Liver (tissue), 9 donors: ENCODE measurements around the gene NR2E1. TPM values are rescaled to one million over a fixed set of nuclear protein-coding genes. Genes with fewer than 3 reads are reported as not detected.

ENCODE experiments used
- DNase-seq: peaks from one replicate; pipeline ENCODE4 v3.0.0-alpha.2; 2017; ENCODE audit warnings: low spot score
- H3K27ac ChIP-seq, 2 donors: one replicate each; pipeline ENCODE4 v1.7.0; 2013; ENCODE audit warnings: inconsistent platforms in 2 of 2, low read length in 2 of 2, control low read depth in 1 of 2, low read depth in 1 of 2, mild to moderate bottlenecking in 1 of 2
- H3K27me3 ChIP-seq, 4 donors: one replicate each; pipeline versions ENCODE4 v1.6.1 to v1.7.0; 2013; ENCODE audit warnings: low read length in 3 of 4, inconsistent platforms in 1 of 4, mild to moderate bottlenecking in 1 of 4, moderate library complexity in 1 of 4; ENCODE audit not compliant: control insufficient read depth in 4 of 4, insufficient read depth in 4 of 4
- H3K36me3 ChIP-seq, 4 donors: one replicate each; pipeline versions ENCODE4 v1.6.1 to v1.7.0; 2013; ENCODE audit warnings: low read length in 3 of 4, mild to moderate bottlenecking in 3 of 4, low read depth in 1 of 4, moderate library complexity in 1 of 4; ENCODE audit not compliant: control insufficient read depth in 4 of 4, insufficient read depth in 3 of 4
- H3K4me1 ChIP-seq, 4 donors: one replicate each; pipeline versions ENCODE4 v1.6.1 to v1.7.0; 2013; ENCODE audit warnings: low read length in 3 of 4, mild to moderate bottlenecking in 3 of 4, moderate library complexity in 1 of 4; ENCODE audit not compliant: control insufficient read depth in 4 of 4, insufficient read depth in 4 of 4
- H3K4me3 ChIP-seq, 3 donors: one replicate each; pipeline versions ENCODE4 v1.6.1 to v1.7.0; 2013; ENCODE audit warnings: low read length in 3 of 3, control low read depth in 1 of 3, low read depth in 1 of 3, mild to moderate bottlenecking in 1 of 3
- H3K9ac ChIP-seq, 2 donors: one replicate each; pipeline ENCODE4 v1.7.0; 2013; ENCODE audit warnings: low read length in 2 of 2, mild to moderate bottlenecking in 2 of 2, moderate library complexity in 2 of 2, control low read depth in 1 of 2, low read depth in 1 of 2
- H3K9me3 ChIP-seq, 4 donors: one replicate each; pipeline versions ENCODE4 v1.6.1 to v1.7.0; 2013; ENCODE audit warnings: low read length in 3 of 4; ENCODE audit not compliant: control insufficient read depth in 4 of 4
- CTCF ChIP-seq: fragments of 150-350 bp; IDR thresholded peaks from 2 replicates; pipeline ENCODE4 v1.5.1; 2017; ENCODE audit warnings: improper control_type of control experiment, low read depth, low read length; ENCODE audit not compliant: missing input control
- EGR1 ChIP-seq, 2 donors: IDR thresholded peaks; 2 replicates each; pipeline ENCODE4 v1.6.1; 2016 to 2018; ENCODE audit warnings: antibody characterized with exemption in 2 of 2, low read depth in 2 of 2
- FOXA1 ChIP-seq: IDR thresholded peaks from 2 replicates; pipeline ENCODE4 v1.6.1; 2016; ENCODE audit warnings: antibody characterized with exemption
- FOXA2 ChIP-seq: IDR thresholded peaks from 2 replicates; pipeline ENCODE4 v1.6.1; 2016; ENCODE audit warnings: antibody characterized with exemption
- GABPA ChIP-seq, 2 donors: IDR thresholded peaks in 1 of 2; conservative IDR thresholded peaks in 1 of 2; 2 replicates each; pipeline ENCODE4 v1.6.1; 2016; ENCODE audit warnings: antibody characterized with exemption in 2 of 2, mild to moderate bottlenecking in 1 of 2, moderate library complexity in 1 of 2
- HNF4A ChIP-seq, 2 donors: conservative IDR thresholded peaks; 2 replicates each; pipeline ENCODE4 v1.6.1; 2016; ENCODE audit warnings: antibody characterized with exemption in 2 of 2, mild to moderate bottlenecking in 2 of 2
- HNF4G ChIP-seq: IDR thresholded peaks from 2 replicates; pipeline ENCODE4 v1.6.1; 2016; ENCODE audit warnings: antibody characterized with exemption
- JUND ChIP-seq, 2 donors: IDR thresholded peaks; 2 replicates each; pipeline ENCODE4 v1.6.1; 2016; ENCODE audit warnings: antibody characterized with exemption in 2 of 2
- NR2F2 ChIP-seq: IDR thresholded peaks from 2 replicates; pipeline ENCODE4 v1.6.1; 2016; ENCODE audit warnings: antibody characterized with exemption
- SP1 ChIP-seq: IDR thresholded peaks from 2 replicates; pipeline ENCODE4 v1.6.1; 2018; ENCODE audit warnings: antibody characterized with exemption, mild to moderate bottlenecking
- TAF1 ChIP-seq: conservative IDR thresholded peaks from 2 replicates; pipeline ENCODE4 v1.6.1; 2016; ENCODE audit warnings: antibody characterized with exemption, mild to moderate bottlenecking
- YY1 ChIP-seq: IDR thresholded peaks from 2 replicates; pipeline ENCODE4 v1.6.1; 2016; ENCODE audit warnings: antibody characterized with exemption, mild to moderate bottlenecking
- ZBTB33 ChIP-seq: IDR thresholded peaks from 2 replicates; pipeline ENCODE4 v1.6.1; 2016; ENCODE audit warnings: antibody characterized with exemption
- WGBS: extraction: QIAGEN DNeasy Blood & Tissue Kit; methylation state at CpG from one replicate; pipeline ENCODE4 v1.1.7; 2013; 5-methylcytosine and 5-hydroxymethylcytosine counted together
- polyA plus RNA-seq, 2 donors: library from polyadenylated mRNA; stranded (reverse) in 1 of 2; unstranded in 1 of 2; fragments of 200-250 nt in 1 of 2; fragments of >200 nt in 1 of 2; fragmentation: Nextera tagmentation in 1 of 2; extraction: Ambion mirVana in 1 of 2; gene quantifications; one replicate each; pipeline versions ENCODE4 v1.2.1 to v1.2.3, GENCODE V29; 2013 to 2015
- total RNA-seq, 2 donors: library from RNA; depleted of rRNA; stranded (reverse); fragments of >200 nt; gene quantifications; one replicate each; pipeline ENCODE4 v1.2.3, GENCODE V29; 2014
- TF ChIP-seq, protein P1 (sequence below): IDR thresholded peaks from 2 replicates; pipeline ENCODE4 v1.6.1; 2016; ENCODE audit warnings: antibody characterized with exemption
- TF ChIP-seq, protein P2 (sequence below): IDR thresholded peaks from 2 replicates; pipeline ENCODE4 v1.6.1; 2016; ENCODE audit warnings: antibody characterized with exemption, mild to moderate bottlenecking
- TF ChIP-seq, protein P3 (sequence below): IDR thresholded peaks from 2 replicates; pipeline ENCODE4 v1.6.1; 2016; ENCODE audit warnings: antibody characterized with exemption
- donor health status: healthy.
- donor health status: healthy.
- donor health status: healthy.
- donor health status: healthy.
- donor health status: healthy.

NR2E1 gene
- total and polyA plus RNA-seq, 4 donors = not detected

- TF ChIP-seq ZBTB33 = no peak
- TF ChIP-seq HNF4G = no peak
Measured at GRCh38 chr6:108120311-108120710, 45.5 kb upstream of the NR2E1 start (continued).

DNA sequence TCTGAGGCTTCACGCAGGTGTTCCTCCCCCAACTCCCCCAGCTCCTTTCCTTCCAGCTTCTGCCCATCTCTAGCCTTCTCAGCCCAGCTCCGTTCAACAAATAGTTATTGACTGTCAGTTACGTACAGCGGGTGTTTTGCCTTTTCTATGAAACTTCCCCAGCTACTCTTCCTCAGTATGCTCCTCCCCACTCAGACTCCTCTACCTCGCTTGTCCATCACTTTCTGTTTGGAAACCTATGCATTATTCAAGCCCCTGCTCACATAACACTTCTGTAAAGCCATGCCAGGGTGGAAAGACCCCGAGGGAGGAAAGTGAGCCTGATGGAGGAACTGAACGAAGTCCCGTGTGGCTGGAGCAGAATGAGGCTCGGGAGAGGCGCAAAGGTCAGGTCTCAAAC lies 44.2 kb upstream of the NR2E1 start:
- H3K9me3 ChIP-seq = no peaks in the 10 kb centered on the region
- no peak for DNase-seq
- WGBS = 40% methylated on average over 10 of the region's 10 CpGs
- H3K36me3 ChIP-seq = no peaks in the 10 kb centered on the region
- H3K27ac ChIP-seq = no peak overlapping the region
- peaks cover 0 to 20% (median 6%) of the 10 kb centered on the region in 4 donors for H3K27me3 ChIP-seq
- TF ChIP-seq HNF4A (conservative IDR thresholded peaks at IDR 0.05) (no peak), NR2F2 (no peak), EGR1 (IDR thresholded peaks at IDR 0.05; ENCODE audit: low read depth in 2 of 2) (no peak), YY1 (no peak), JUND (IDR thresholded peaks at IDR 0.05) (no peak), HNF4G (no peak), GABPA (IDR thresholded peaks at IDR 0.05 in 1 of 2, conservative IDR thresholded peaks at IDR 0.05 in 1 of 2) (no peak), FOXA1 (no peak)
- TF ChIP-seq, protein P1, sequence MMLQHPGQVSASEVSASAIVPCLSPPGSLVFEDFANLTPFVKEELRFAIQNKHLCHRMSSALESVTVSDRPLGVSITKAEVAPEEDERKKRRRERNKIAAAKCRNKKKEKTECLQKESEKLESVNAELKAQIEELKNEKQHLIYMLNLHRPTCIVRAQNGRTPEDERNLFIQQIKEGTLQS = no peak
- TF ChIP-seq, protein P2, sequence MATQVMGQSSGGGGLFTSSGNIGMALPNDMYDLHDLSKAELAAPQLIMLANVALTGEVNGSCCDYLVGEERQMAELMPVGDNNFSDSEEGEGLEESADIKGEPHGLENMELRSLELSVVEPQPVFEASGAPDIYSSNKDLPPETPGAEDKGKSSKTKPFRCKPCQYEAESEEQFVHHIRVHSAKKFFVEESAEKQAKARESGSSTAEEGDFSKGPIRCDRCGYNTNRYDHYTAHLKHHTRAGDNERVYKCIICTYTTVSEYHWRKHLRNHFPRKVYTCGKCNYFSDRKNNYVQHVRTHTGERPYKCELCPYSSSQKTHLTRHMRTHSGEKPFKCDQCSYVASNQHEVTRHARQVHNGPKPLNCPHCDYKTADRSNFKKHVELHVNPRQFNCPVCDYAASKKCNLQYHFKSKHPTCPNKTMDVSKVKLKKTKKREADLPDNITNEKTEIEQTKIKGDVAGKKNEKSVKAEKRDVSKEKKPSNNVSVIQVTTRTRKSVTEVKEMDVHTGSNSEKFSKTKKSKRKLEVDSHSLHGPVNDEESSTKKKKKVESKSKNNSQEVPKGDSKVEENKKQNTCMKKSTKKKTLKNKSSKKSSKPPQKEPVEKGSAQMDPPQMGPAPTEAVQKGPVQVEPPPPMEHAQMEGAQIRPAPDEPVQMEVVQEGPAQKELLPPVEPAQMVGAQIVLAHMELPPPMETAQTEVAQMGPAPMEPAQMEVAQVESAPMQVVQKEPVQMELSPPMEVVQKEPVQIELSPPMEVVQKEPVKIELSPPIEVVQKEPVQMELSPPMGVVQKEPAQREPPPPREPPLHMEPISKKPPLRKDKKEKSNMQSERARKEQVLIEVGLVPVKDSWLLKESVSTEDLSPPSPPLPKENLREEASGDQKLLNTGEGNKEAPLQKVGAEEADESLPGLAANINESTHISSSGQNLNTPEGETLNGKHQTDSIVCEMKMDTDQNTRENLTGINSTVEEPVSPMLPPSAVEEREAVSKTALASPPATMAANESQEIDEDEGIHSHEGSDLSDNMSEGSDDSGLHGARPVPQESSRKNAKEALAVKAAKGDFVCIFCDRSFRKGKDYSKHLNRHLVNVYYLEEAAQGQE = no peak
- TF ChIP-seq, protein P3, sequence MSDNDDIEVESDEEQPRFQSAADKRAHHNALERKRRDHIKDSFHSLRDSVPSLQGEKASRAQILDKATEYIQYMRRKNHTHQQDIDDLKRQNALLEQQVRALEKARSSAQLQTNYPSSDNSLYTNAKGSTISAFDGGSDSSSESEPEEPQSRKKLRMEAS = no peak
- peaks cover 8 to 28% (median 21%) of the 10 kb centered on the region in 4 donors for H3K4me1 ChIP-seq
- H3K9ac ChIP-seq = no peak overlapping the region
- no peak overlapping the region for H3K4me3 ChIP-seq

GRCh38 chr6:108123481-108123929 lies 42.3 kb upstream of the NR2E1 start:
- DNase-seq = no peak
- Histone ChIP-seq H3K4me3 (no peak overlapping the region), H3K9ac (no peak overlapping the region), H3K9me3 (no peaks in the 10 kb centered on the region), H3K27me3 (peaks cover 0 to 18% (median 6%) of the 10 kb centered on the region in 4 donors), H3K27ac (no peak overlapping the region), H3K36me3 (no peaks in the 10 kb centered on the region), H3K4me1 (peaks cover 6 to 19% (median 10%) of the 10 kb centered on the region in 4 donors)
- TF ChIP-seq ZBTB33 = no peak
- TF ChIP-seq, protein P1 = no peak
- TF ChIP-seq NR2F2 = no peak
- TF ChIP-seq TAF1 = no peak
- no peak for TF ChIP-seq HNF4A (conservative IDR thresholded peaks at IDR 0.05)
- TF ChIP-seq, protein P3 = no peak
- TF ChIP-seq CTCF = no peak
- TF ChIP-seq FOXA2 = no peak
- no peak for TF ChIP-seq GABPA (IDR thresholded peaks at IDR 0.05 in 1 of 2, conservative IDR thresholded peaks at IDR 0.05 in 1 of 2)
- TF ChIP-seq SP1 = no peak
- TF ChIP-seq YY1 = no peak
- 28% methylated on average over 13 of the region's 13 CpGs for WGBS
